ENCODE measurements around the gene INTS7. TPM values are rescaled to one million over a fixed set of nuclear protein-coding genes. Genes with fewer than 3 reads are reported as not detected.

The INTS7 gene
- total RNA-seq, 5 donors from 2014 or later (not counting 1 experiment from before 2014, with no cell fraction given), result 8.5 to 12.2 (median 8.8) TPM

GRCh38 chr1:211894312-211894711 is 141.0 kb downstream of the INTS7 start:
- Histone ChIP-seq H3K9me3 (no peaks in the 10 kb centered on the region), H3K4me3 (ENCODE audit: control insufficient read depth in 1 of 2, extremely low read depth in 1 of 2, low read length in 1 of 2) (no peak overlapping the region), H3K4me1 (ENCODE audit: control insufficient read depth in 1 of 2, extremely low read depth in 1 of 2, insufficient read depth in 2 of 2, low read length in 2 of 2) (no peaks in the 10 kb centered on the region), H3K27me3 (replicated peaks in 1 of 2; ENCODE audit: control insufficient read depth in 2 of 2, extremely low read depth in 1 of 2, insufficient read depth in 2 of 2, low read length in 1 of 2) (no peaks in the 10 kb centered on the region), H3K36me3 (ENCODE audit: control insufficient read depth in 2 of 2, extremely low read depth in 1 of 2, insufficient read depth in 1 of 2, low read length in 1 of 2) (no peaks in the 10 kb centered on the region), H3K27ac (ENCODE audit: low read length) (no peak overlapping the region)
- Mint-ChIP-seq H3K27me3 (no peaks in the 10 kb centered on the region), H3K4me3 (no peak overlapping the region), H3K36me3 (no peaks in the 10 kb centered on the region), H3K4me1 (no peaks in the 10 kb centered on the region), H3K9me3 (no peaks in the 10 kb centered on the region), H3K27ac (no peak overlapping the region)
- DNase-seq (no peak), ATAC-seq (replicated peaks in 1 of 4) (no peak)
- ChIA-PET POLR2A (interaction anchor here in 1 of 2 donors (0.6 kb wide), 1 partner anchor 458 kb away, joined by 9 read pairs; no protein-coding TSS in a partner anchor), CTCF (no interaction called here)
- WGBS (ENCODE audit: insufficient coverage), result no CpG with 5 or more reads among the region's 5 CpGs

GRCh38 chr1:211893260-211893659 is 142.1 kb downstream of the INTS7 start:
- POLR2A ChIA-PET, result no interaction called here
- Mint-ChIP-seq H3K27me3 (no peaks in the 10 kb centered on the region), H3K4me3 (no peak overlapping the region), H3K4me1 (no peaks in the 10 kb centered on the region), H3K27ac (no peak overlapping the region), H3K36me3 (no peaks in the 10 kb centered on the region), H3K9me3 (no peaks in the 10 kb centered on the region)
- Histone ChIP-seq H3K9me3 (no peaks in the 10 kb centered on the region), H3K27ac (ENCODE audit: low read length) (no peak overlapping the region), H3K4me1 (ENCODE audit: control insufficient read depth in 1 of 2, extremely low read depth in 1 of 2, insufficient read depth in 2 of 2, low read length in 2 of 2) (no peaks in the 10 kb centered on the region), H3K36me3 (ENCODE audit: control insufficient read depth in 2 of 2, extremely low read depth in 1 of 2, insufficient read depth in 1 of 2, low read length in 1 of 2) (no peaks in the 10 kb centered on the region), H3K4me3 (ENCODE audit: control insufficient read depth in 1 of 2, extremely low read depth in 1 of 2, low read length in 1 of 2) (no peak overlapping the region), H3K27me3 (replicated peaks in 1 of 2; ENCODE audit: control insufficient read depth in 2 of 2, extremely low read depth in 1 of 2, insufficient read depth in 2 of 2, low read length in 1 of 2) (no peaks in the 10 kb centered on the region)
- CTCF ChIA-PET, result no interaction called here
- 71% methylated on average over 1 of the region's 5 CpGs for WGBS (ENCODE audit: insufficient coverage)
- DNase-seq (no peak), ATAC-seq (replicated peaks in 1 of 4) (no peak)

GRCh38 chr1:211892577-211892976 is 142.8 kb downstream of the INTS7 start:
- Mint-ChIP-seq H3K27me3 (peaks cover 0 to 6% of the 10 kb centered on the region in 2 donors), H3K4me1 (peaks cover 0 to 3% (median 3%) of the 10 kb centered on the region in 3 donors), H3K27ac (no peak overlapping the region), H3K4me3 (no peak overlapping the region), H3K9me3 (no peaks in the 10 kb centered on the region), H3K36me3 (no peaks in the 10 kb centered on the region)
- H3K27ac ChIP-seq (ENCODE audit: low read length), result no peak overlapping the region
- H3K4me1 ChIP-seq (ENCODE audit: control insufficient read depth in 1 of 2, extremely low read depth in 1 of 2, insufficient read depth in 2 of 2, low read length in 2 of 2), result no peaks in the 10 kb centered on the region
- ChIA-PET POLR2A (interaction anchor here in 1 of 2 donors (0.7 kb wide), 1 partner anchor 160 kb away, joined by 8 read pairs; no protein-coding TSS in a partner anchor), CTCF (interaction anchor here (0.6 to 0.7 kb wide), 2 partner anchors 143 to 279 kb away, joined by 3 to 7 read pairs; partner anchors contain the start of gene DTL (in 1 of the 2))
- no peaks in the 10 kb centered on the region for H3K36me3 ChIP-seq (ENCODE audit: control insufficient read depth in 2 of 2, extremely low read depth in 1 of 2, insufficient read depth in 1 of 2, low read length in 1 of 2)
- H3K4me3 ChIP-seq (ENCODE audit: control insufficient read depth in 1 of 2, extremely low read depth in 1 of 2, low read length in 1 of 2), result no peak overlapping the region
- no peak for DNase-seq
- WGBS (ENCODE audit: insufficient coverage), result no CpG with 5 or more reads among the region's 3 CpGs
- no peaks in the 10 kb centered on the region for H3K9me3 ChIP-seq
- no peak for ATAC-seq (replicated peaks in 1 of 4)
- H3K27me3 ChIP-seq (replicated peaks in 1 of 2; ENCODE audit: control insufficient read depth in 2 of 2, extremely low read depth in 1 of 2, insufficient read depth in 2 of 2, low read length in 1 of 2), result peaks cover 0 to 3% of the 10 kb centered on the region in 2 experiments

- H3K27ac ChIP-seq (ENCODE audit: low read length), result no peak overlapping the region
- no peaks in the 10 kb centered on the region for H3K9me3 ChIP-seq
- Mint-ChIP-seq H3K9me3 (no peaks in the 10 kb centered on the region), H3K36me3 (no peaks in the 10 kb centered on the region), H3K4me1 (peaks cover 0 to 5% (median 5%) of the 10 kb centered on the region in 3 donors), H3K27ac (no peak overlapping the region), H3K27me3 (peaks cover 0 to 7% of the 10 kb centered on the region in 2 donors), H3K4me3 (no peak overlapping the region)
- H3K4me3 ChIP-seq (ENCODE audit: control insufficient read depth in 1 of 2, extremely low read depth in 1 of 2, low read length in 1 of 2), result no peak overlapping the region
- POLR2A ChIA-PET, result interaction anchor here in 1 of 2 donors (0.7 kb wide), 1 partner anchor 160 kb away, joined by 8 read pairs; no protein-coding TSS in a partner anchor
- DNase-seq (no peak), ATAC-seq (replicated peaks in 1 of 4) (no peak)
- H3K27me3 ChIP-seq (replicated peaks in 1 of 2; ENCODE audit: control insufficient read depth in 2 of 2, extremely low read depth in 1 of 2, insufficient read depth in 2 of 2, low read length in 1 of 2), result peaks cover 0 to 6% of the 10 kb centered on the region in 2 experiments
- H3K36me3 ChIP-seq (ENCODE audit: control insufficient read depth in 2 of 2, extremely low read depth in 1 of 2, insufficient read depth in 1 of 2, low read length in 1 of 2), result no peaks in the 10 kb centered on the region
- CTCF ChIA-PET, result interaction anchor here in 1 of 2 donors (0.7 kb wide), 1 partner anchor 144 kb away, joined by 7 read pairs; the partner anchor contains the start of gene DTL
- H3K4me1 ChIP-seq (ENCODE audit: control insufficient read depth in 1 of 2, extremely low read depth in 1 of 2, insufficient read depth in 2 of 2, low read length in 2 of 2), result no peaks in the 10 kb centered on the region
- no CpG with 5 or more reads among the region's 1 CpG for WGBS (ENCODE audit: insufficient coverage)
Observed at GRCh38 chr1:211891708-211892107, 143.6 kb downstream of the INTS7 start.

Other genes starting within 250 kb of the INTS7 start
- gene LPGAT1, start 204.8 kb downstream of the INTS7 start, total RNA-seq, result 10 to 100 TPM; 20.8 to 47.1 (median 31.4) TPM
- gene DTL, start 191 bp upstream of the INTS7 start, total RNA-seq, result 1 to 10 TPM in 3 of 5 donors, under 1 TPM in 2; 0.44 to 1.9 (median 1.2) TPM
- gene PPP2R5A, start 249.9 kb upstream of the INTS7 start, total RNA-seq, result 10 to 100 TPM; 40.4 to 51.1 (median 46.7) TPM